HG03095 (cell line): Measurements from ENCODE around the gene MYH6.
"Not testable (repeated sequence)": the region's sequence is repeated elsewhere in the genome, so short reads cannot be mapped to it uniquely, and the experiment has no call there.

Source experiments
- ATAC-seq: cut with Tn5 transposase; IDR thresholded peaks from one replicate; pipeline ENCODE4 v1.9.1; 2021; ENCODE audit warnings: moderate library complexity; ENCODE audit not compliant: unreplicated experiment

Gene MYH6

DNA sequence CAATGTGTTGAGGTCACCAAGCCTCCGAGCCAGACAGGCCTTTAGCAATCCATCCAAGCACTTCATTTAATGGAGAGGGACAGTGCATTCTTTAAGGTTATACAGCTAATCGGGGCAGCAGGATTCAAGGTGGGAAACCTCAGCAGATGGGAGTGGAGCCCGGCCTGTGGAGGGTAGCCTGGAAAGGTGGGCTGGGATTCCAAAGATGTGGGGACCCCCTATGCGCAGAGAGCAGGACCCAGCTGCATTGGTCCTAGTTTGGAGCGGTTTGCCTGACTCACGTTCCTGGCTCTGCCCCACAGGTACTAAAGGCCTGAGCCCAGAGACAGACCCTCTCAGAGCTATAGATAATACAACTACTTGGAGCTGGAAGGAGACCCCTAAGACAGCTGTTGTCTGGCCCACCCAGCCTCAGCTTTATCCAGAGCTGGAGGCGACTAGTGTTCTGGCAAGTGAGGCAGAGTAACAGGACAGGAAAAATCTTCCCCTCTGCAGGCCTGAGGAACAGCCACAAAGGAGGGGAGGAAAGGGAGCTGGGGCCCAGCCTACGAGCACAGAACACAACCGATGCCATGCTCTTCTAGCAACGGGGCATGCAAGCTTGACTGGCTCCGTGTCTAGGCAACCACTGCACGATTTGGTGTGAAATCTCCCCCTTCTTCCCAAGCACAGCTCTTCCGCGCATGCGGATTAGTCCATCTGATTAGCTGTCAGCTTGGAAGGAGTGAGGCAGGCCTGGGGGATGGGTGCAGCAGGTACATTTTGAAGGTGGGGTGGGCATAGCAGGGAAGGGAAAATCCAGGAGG lies 28.5 kb upstream of the MYH6 start:
- no peak for ATAC-seq

DNA sequence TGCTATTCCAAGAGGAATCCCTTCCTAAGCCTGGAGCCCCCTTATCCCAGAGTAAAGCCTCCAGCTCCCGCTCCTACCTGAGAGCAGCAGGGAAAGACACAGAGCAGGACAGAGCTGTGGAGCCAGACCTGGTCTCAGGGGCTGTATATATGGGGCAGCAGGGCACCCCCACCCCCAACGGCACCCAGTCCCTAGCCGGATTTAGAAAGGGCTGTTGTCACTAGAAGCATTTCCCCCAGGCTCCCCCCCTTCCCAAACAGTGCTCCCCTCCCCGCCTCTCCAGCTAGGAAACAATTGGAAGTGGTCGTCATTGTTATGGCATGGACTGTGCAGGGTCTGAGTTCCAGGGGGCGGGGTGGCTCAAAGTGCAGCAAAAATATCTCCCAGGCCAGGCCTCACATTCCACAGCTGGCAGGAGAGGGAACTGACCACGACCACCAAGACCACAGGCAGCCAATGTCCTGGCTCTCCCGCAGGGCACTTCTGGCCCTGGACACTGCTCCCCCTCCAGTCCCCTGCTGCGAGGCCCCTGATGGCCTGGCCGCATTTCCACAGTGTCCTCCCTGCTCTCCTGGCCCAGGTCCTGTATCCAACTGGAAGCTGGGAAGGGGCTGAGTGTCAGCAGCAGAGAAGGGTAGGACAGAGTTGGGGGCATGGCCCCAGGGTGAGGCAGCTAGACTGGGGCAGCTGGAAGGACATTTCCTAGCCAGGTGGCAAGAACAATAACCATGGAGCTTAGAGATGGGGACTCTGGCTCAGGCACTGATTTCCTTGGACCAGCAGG lies 27.7 kb upstream of the MYH6 start, which contains the start of gene MYH7:
MYH7 (minus strand) TSS at position 118 of the 784 bp plus-strand sequence. CDS start 1,928 bp downstream, outside the sequence.
- ATAC-seq: no peak

DNA sequence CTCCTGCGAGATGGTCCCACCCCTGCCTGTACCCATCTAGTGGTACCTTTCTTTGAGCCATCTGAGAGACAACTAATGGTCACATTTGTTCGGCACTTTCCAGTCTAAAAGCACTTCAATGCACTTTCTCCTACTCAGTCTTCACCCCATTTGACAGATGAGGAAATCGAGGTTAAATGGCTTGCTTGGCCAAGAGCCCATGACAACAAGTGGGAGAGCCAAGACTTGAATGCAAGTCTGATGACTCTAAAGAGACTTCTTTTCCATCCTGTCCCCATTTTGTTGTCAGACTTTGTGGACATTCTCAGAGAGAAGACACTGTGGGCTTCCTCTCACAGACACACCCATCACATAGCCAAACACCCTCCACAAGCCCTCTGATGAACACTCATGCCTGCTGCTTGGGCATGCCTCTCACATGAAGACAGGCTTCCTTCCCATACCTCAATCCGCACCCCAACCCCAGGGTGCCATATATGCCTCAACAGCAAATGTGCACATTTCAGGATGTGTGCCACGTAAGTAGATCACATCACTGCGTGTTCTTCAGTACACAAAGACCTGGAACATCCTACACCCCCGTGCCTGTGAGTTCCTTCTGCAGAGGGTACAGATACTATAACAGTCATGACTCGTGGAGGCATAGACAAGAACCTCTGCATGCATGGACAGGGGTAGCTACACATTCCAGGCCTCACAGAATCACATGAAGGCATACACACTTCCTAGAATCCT lies 26.6 kb upstream of the MYH6 start:
- ATAC-seq: no peak

DNA sequence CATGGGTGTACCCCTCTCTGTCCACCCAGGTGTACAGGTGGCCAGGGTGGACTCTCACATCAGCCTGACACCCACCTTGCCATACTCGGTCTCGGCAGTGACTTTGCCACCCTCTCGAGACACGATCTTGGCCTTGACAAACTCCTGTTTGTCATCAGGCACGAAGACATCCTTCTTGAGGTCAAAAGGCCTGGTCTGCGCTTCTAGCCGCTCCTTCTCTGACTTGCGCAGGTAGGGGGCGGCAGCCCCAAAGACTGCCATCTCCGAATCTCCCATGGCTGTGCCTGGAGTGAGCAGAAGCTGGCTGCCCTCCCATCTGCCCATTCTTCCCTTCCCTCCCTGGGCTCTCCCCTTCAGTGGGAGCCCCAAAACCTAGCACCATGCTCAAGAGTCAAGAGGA lies 25.4 kb upstream of the MYH6 start:
- ATAC-seq: no peak

DNA sequence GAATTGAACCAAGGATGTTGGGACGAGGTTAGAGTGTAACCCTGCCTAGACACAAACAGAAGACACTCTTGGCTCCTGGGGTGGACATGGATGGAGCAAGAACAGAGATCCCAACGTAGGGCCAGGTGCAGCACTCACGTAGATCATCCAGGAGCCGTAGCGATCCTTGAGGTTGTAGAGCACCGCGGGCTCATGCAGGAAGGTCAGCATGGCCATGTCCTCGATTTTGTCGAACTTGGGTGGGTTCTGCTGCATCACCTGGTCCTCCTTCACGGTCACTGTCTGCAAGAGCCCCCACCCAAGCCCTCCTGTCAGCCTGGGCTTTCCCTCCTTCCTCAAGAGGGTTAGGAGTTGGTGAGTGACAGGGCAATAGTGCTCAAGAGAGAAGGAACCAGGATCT lies 24.9 kb upstream of the MYH6 start:
- no peak for ATAC-seq

DNA sequence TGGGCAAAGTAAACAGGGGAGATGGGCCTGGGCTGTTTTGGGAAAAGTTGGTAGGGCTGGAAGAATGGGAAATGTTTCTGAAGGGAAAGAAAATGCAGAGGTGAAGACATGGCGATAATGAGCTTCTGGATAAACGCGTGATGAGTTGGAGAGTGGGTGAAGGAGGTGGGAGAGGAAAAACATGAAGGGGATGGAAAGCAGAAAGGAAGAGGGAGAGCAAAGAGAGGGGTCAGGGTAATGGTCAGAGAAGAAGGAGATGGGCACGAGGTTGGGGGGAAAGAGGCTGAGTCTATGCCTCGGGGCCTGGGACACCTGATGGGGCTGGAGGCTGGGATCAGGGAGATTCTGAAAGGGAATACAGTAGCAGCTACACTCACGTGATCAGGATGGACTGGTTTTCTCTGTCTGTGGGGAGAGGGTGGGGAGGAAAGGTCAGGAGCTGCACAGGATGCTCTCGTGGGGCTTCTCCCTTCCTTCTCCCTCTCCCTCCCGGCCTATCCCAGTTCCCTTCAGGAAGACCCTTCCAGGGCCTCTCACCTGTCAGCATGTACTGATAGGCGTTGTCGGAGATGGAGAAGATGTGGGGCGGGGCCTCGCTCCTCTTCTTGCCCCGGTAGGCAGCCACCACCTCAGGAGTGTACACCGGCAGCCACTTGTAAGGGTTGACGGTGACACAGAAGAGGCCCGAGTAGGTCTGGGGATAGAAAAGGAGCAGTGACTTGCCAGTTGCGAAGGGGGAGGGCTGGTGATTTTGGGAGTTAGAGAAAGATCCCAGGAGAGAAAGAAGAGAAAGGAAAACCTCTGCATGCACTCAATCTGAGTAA lies 24.2 kb upstream of the MYH6 start:
- ATAC-seq: no peak

DNA sequence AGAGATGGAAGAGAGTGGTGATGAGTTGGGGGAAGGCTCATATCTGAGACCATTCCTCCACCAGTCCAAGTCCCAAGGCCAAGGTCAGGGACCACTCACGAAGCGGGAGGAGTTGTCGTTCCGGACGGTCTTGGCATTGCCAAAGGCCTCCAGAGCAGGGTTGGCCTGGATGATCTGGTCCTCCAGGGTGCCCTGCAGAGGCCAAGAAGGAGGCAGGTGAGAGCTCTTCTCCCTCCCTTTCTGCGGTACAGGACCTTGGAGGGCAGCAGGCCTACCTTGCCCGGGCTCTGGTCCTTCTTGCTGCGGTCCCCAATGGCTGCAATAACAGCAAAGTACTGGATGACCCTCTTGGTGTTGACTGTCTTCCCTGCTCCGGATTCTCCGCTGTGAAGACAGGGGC lies 23.4 kb upstream of the MYH6 start:
- no peak for ATAC-seq

DNA sequence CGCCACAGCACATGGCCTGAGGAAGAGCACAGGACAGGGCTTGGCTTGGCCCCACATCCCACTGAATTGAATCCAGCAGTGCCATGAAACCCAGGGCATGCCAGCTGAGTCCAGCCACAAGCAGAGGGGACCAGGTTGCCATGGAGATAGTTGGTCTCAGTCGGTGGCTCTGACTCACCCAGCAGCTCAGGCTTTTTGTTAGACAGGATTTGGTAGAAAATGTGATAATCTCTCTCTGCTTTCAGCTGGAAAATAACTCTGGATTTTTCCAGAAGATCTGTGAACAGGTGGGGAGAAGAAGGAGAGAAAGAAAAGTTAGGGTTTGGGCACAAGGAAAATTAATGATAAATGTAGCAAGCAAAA lies 22.6 kb upstream of the MYH6 start:
- ATAC-seq: no peak

DNA sequence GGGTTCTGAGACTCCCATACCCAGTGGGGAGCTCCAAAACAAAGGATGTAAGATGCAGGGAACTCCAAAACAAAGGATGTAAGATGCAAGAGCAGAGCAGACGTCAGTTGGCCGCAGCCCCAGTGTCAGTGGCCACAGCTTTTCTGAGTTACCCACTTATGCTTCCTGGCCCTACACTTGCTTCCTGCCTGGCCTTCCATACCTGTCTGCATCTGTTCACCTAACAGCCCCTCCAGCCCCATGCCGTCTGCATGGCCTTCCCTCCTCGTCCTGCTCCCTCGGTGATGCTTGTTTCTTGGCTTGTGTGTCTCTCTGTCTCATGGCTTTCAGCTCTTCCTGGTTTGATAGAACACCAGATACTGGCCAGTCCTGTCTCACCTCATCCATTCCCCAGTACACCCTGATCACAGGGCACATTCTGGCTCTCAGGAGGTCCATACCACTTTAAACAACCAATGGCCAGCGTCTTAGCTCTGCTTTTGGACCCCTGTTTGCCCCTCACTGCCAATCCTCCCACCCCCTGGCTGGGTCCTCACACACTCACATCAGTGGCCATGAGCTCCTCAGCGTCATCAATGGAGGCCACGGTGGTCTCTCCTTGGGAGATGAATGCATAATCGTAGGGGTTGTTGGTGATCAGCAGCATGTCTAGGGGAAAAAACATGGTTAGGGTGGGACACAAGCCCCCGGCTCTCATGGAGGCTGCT lies 22.1 kb upstream of the MYH6 start:
- no peak for ATAC-seq

DNA sequence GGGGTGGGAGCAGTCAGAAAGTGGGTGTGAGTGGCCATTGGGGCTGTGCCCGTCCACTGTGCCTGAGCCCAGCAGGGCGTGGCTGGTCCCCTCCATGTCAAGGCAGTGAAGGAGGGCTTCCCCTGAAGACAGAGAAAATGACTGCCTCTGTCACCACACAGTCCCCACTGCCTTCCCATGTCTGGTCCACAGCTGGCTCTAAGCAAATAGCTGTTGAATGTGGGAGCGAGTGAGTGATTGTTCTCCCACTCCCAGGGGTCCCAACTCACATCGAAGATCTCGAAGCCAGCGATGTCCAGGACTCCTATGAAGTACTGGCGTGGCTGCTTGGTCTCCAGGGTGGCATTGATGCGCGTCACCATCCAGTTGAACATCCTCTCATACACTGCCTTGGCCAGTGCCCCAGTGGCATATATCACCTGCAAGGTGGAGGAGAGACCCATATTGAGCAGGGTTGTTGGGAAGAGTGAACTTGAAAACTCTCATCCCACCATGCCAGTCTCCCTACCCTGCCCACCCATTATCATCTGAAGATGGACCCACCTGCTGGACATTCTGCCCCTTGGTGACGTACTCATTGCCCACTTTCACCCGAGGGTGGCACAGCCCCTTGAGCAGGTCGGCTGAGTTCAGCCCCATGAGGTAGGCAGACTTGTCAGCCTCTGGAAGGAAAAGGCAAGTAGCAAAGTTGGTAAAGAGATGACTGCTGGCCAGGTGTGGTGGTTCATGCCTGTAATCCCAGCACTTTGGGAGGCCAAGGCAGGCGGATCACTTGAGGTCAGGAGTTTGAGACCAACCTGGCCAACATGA lies 20.8 kb upstream of the MYH6 start:
- ATAC-seq: no peak

DNA sequence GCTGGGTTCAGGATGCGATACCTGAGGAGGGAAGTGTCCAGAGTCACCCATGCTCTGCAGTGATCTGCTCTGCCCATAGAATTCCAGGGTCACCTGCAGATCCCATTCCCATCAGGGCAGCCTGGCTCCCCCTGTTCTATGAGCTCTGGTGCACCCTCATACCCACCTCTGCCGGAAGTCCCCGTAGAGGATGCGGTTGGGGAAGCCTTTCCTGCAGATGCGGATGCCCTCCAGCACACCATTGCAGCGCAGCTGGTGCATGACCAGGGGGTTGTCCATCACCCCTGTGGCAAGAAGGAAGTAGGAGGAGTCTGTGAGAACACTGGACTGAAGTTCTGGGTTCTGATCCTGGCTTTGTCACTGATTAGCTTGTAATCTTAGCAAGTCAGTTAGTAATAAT lies 17.7 kb upstream of the MYH6 start:
- not testable (repeated sequence) for ATAC-seq

DNA sequence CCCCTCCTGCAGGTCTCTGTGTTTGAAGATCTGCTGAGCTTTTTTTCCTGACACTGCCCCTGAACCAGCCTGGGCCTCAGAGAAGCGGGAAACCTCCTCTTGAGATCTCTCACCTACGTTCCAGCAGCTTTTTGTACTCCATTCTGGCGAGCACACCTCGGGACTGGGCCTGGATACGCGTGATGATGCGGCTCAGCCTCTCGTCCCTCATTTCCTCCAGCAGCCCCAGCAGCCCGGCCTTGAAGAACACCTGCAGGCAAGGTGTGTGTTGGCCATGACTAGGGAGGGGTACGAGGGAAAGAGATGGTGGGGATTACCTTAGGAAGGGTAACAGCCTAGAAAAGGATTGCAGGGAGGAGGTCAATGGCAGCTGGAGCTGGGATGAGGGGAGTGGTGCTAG lies 17.1 kb upstream of the MYH6 start:
- no peak for ATAC-seq

DNA sequence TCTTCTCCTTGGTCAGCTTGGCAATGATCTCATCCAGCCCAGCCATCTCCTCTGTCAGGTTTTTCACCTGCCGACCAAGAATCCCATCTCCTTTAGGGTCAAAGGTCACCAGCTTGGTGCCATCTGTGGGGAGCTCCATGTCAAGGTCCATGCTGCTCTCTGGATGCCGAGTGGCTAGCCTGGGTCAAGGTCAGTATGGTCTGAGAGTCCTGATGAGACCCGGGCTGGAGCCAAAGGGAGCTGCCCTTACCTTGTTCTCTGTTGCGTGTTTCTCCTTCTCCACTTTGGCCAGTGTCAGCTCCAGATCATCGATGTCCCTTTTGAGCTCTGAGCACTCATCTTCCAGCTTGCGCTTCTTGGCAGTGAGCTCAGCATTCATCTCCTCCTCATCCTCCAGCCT lies 15.6 kb upstream of the MYH6 start:
- ATAC-seq: no peak

DNA sequence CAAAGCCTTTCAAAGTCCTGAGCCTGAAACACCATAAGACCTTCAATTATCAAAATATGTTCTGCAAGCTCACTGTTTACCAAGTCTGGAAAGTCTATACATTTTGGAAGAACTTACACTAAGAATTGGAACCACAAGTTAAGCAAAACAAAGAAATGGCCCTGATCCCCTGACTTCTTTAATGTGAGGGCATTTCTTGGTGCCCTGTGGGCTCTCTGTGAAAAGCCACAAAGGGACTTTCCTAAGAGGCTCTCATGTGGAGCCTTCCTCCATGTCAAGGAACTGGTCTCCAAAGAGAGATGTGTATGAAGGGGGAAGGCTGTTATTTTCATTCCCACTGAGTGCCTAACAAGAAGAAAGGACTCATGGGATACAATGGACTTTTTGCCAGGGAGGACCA lies 13.5 kb upstream of the MYH6 start:
- ATAC-seq: no peak

DNA sequence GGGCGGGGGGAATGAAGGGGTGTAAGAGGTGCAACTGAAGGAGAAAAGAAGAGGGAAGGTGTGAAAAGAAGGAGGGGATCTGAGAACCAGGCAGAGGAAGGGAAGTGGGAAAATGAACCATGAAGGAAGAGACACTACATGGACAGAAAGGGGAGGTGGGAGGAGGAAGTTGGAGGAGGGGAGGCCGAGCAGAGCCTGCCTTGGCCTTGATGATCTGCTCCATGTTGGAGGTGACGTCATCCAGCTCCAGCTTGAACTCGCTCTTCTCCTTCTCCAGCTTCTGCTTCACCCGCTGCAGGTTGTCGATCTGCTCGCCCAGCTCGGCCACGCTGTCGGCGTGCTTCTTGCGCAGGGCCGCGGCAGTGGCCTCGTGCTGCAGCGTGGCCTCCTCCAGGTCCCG lies 11.6 kb upstream of the MYH6 start:
- not testable (repeated sequence) for ATAC-seq

DNA sequence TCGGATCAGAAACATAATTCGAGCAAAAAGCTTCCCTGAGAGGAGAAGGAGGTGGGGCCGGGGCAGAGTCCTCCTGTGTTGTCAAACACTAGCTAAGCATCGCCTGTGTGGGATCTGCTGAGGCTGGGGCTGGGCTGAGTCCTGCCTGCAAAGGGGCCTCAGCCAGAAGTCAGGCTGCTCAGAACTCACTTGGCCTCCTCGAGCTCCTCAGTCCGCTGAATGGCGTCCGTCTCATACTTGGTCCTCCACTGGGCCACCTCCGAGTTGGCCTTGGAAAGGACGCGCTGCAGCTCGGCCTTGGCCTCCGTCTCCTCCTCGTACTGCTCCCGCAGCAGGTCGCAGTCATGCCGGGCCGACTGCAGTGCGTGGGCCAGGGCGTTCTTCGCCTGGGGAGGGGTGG lies 9.9 kb upstream of the MYH6 start:
- ATAC-seq: no peak

DNA sequence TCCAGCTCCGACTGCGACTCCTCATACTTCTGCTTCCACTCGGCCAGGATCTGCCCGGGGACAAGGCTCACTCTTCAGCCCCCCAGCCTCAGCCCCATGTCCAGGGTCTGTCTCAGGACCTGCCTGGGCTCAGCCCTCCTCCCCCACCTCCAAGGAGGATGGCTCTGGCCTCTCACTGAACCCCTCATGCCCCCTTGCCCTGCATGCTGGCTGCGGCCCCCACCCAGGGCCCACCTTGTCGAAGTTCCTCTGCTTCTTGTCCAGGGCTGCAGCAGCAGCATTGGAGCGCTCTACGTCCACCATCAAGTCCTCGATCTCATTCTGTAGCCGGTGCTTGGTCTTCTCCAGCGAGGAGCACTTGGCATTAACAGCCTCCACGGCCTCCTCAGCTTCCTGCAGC lies 9.2 kb upstream of the MYH6 start:
- ATAC-seq: not testable (repeated sequence)

DNA sequence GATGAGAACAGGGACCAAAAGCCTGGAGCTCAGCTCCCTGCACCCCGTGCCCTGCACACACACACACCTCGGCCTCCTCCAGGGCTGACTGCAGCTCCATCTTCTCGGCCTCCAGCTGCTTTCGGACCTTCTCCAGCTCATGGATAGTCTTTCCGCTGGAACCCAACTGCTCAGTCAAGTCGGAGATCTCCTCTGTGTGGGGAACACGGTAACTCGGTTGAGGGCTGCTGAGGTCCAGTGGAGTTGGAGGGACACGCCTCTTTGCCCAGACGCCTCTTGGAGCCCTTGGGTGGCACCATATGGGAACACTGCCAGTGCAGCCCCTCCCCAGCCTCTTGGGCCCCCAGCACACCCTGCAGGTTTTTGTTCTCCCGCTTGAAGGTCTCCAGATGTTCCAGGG lies 8.7 kb upstream of the MYH6 start:
- ATAC-seq: no peak
